GM19351 (cell line): Measurements from ENCODE around the gene NPPA.
"Not testable (repeated sequence)": the region's sequence is repeated elsewhere in the genome, so short reads cannot be mapped to it uniquely, and the experiment has no call there.

Experiments
- ATAC-seq: cut with Tn5 transposase; IDR thresholded peaks from one replicate; pipeline ENCODE4 v1.9.1; 2021; ENCODE audit warnings: mild to moderate bottlenecking, moderate library complexity; ENCODE audit not compliant: unreplicated experiment

NPPA gene

GRCh38 chr1:11847667-11848372 is at the start of gene NPPA:
TSS of gene NPPA (minus strand) at chr1:11847783. CDS start at chr1:11847684, 99 bp downstream.
- no peak for ATAC-seq

- not testable (repeated sequence) for ATAC-seq
Measured at GRCh38 chr1:11894501-11894900, 46.9 kb upstream of the NPPA start.

DNA sequence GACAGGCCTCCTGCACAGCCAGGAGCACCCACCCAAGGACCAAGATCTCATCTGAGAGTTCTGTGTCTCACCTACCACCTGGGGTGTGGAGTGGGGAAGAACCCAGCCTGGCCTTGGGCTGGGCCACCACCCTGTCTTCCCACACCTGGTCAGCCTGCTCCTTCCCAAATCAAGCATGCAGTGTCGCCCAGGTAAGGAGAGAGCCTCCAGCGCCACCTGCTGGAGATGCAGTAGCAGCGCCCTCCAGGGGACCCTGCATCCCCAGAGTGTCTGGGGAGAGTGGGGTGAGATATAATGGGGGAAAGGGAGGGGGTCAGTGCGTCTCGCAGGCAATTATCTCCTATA is 46.3 kb upstream of the NPPA start:
- no peak for ATAC-seq

- ATAC-seq = no peak
Measured at GRCh38 chr1:11891433-11892186, 44.0 kb upstream of the NPPA start.

GRCh38 chr1:11888877-11889208 is 41.3 kb upstream of the NPPA start:
- no peak for ATAC-seq

DNA sequence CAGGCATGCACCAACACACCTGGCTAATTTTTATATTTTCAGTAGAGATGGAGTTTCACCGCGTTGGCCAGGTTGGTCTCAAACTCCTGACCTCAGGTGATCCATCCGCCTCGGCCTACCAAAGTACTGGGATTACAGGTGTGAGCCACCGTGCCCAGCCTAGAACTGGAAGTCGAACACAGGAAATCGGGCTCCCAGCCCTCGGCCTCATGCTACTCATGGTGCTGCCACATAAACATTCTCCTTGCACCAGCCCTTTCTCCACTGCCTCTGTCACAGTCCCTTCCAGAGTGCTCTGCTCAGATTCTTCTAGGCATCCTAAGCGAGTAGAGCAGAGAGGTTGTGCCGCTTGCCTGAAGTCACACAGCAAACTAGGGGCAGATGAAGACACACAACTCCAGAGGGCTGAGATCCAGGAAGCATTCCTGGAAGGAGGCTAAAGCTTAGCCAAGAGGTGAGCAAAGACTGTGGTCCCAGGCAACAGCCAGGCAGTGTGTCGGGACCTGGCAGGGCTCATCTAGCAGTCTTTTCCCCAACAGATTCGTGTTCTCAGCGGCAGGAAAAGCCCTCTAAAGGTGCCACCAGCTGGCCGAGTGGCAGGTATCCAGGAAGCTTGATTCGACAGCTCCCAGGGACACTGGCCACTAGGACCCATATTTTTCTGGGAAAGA is 40.8 kb upstream of the NPPA start:
- ATAC-seq = no peak

GRCh38 chr1:11887666-11888007 is 40.1 kb upstream of the NPPA start:
- ATAC-seq = no peak

- no peak for ATAC-seq
Measured at GRCh38 chr1:11886986-11887665, 39.5 kb upstream of the NPPA start.

DNA sequence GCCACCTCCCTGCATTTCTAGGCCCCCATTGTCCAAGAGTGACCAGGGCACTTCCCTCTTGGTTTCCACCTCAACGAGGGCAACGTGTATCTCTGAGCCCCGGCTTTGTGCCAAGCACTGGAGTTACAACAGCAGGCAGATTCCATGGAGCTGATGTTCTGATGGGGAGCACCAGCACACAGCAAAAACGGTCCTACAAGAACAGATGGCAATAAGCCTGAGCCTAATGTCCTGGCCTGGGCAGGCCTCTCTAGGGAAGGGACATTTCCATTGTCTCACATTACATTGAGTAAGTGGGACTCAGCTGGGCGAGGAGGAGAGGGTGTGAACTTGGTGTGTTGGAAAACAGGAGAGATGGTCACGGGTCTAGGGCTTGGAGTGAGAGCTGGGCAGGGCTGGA is 38.3 kb upstream of the NPPA start:
- ATAC-seq = no peak

DNA sequence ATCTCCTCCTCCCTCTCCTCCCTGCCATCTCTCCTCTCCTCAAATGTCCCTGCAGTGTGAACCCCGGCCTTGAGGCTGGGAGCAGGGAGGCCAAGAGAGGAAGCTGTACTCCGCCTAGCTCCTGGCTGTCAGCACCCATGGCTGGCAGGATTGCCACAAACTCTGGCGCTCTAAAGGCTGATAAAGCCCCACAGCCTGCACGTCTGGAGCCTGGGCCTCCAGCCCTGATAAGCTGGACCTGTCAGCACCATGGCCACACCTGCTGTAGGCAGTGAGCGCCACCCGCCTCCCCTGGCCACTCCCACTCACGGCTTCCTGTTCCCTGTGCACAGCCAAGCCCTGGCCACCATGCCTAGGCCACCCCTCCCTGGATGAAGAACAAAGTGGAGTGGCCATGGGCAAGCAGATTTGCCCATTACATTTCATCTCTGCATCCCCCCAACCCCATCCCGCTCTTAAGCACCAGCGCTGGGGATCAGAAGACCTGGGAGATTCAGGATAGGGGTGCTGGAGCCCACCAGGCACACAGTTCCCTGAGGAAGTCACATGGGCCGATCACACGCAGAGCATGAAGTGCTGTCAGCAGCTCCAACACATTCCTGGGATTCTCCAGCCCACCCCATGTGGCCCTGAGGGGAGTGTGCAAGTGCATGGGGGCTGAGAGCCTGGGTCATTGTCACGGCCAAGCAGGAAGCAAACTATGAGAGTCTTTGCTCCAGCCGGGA is 35.4 kb upstream of the NPPA start:
- ATAC-seq = no peak

GRCh38 chr1:11881749-11882441 is 34.3 kb upstream of the NPPA start:
- no peak for ATAC-seq

- ATAC-seq = no peak
Measured at GRCh38 chr1:11880911-11881748, 33.5 kb upstream of the NPPA start.

DNA sequence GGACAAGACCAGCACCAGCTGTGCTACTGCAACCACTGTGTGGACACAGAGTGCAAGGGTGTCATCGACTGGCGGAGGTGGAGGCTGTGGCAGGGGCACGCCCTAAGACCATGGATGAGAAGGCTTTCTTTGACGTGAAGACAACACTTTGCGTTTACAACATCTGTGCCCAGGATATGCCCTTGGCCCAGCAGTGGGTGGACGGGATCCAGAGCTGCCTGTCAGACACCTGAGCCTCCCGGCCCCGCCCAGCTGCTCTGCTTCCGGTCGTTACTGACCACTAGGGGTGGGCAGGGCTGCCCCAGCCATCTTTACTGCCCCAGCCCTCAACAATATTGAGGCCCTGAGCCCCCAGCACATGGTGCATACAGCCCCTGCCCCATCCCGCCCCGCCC is 32.6 kb upstream of the NPPA start:
- no peak for ATAC-seq

DNA sequence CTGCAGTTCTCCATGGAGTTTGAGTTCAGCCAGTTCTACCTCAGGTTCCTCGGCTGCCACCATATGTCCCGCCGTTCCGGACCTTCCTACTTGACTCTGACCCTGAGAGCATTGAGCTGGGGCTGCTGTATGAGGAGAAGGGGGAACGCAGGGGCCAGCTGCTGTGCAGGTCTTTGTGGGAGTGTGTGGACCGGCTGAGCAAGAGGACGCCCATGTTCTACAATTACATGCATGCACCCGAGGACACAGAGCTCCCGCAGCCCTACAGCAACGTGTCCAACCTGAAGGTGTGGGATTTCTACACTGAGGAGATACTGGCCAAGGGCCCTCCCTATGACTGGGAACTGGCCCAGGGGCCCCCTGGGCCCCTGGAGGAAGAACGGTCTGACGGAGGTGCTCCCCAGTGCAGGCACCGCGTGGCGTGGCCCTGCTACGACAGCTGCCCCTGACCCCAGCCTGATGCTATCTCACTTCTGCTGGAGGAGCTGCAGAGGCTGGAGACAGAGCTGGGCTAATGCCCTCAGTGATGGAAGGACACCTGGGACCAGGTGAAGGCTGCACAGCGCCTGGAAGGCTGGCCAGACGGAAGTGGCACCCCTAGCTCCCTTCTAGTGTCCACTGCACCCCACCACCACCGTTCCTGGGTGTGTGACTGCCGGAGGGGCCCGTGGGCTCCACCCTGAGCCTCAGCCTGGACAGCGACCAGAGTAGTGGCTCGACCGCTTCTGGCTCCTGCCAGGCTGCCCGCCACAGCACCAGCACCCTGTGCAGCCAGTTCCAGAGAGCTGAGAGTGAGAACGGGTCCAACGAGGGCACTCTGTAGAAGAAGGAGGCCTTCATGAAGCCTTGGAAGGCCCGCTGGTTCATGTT is 32.0 kb upstream of the NPPA start:
- no peak for ATAC-seq

- ATAC-seq = no peak
Measured at GRCh38 chr1:11878891-11879190, 31.3 kb upstream of the NPPA start.

GRCh38 chr1:11878081-11878890 is 30.7 kb upstream of the NPPA start:
- no peak for ATAC-seq

DNA sequence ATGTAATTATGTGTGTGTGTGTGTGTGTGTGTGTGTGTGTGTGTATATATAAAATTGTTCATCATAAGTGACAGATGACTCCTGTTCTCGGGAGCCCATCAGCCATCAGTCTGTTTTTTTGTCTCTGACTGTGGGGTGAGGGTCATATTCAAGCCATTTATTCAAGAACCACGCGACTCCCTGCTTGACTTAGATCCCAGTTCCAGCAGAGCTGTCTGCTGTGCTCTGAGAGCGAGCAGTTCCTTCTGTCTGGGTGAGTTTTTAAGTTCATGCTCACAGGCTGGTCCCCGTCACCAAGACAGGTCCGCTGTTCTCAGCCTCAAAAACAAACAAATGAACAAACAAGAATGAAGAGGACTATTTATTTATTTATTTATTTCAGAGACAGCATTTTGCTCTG is 29.5 kb upstream of the NPPA start:
- no peak for ATAC-seq

GRCh38 chr1:11875094-11875493 is 27.5 kb upstream of the NPPA start:
- no peak for ATAC-seq
